ENCODE data around the gene CXXC4.

DNA sequence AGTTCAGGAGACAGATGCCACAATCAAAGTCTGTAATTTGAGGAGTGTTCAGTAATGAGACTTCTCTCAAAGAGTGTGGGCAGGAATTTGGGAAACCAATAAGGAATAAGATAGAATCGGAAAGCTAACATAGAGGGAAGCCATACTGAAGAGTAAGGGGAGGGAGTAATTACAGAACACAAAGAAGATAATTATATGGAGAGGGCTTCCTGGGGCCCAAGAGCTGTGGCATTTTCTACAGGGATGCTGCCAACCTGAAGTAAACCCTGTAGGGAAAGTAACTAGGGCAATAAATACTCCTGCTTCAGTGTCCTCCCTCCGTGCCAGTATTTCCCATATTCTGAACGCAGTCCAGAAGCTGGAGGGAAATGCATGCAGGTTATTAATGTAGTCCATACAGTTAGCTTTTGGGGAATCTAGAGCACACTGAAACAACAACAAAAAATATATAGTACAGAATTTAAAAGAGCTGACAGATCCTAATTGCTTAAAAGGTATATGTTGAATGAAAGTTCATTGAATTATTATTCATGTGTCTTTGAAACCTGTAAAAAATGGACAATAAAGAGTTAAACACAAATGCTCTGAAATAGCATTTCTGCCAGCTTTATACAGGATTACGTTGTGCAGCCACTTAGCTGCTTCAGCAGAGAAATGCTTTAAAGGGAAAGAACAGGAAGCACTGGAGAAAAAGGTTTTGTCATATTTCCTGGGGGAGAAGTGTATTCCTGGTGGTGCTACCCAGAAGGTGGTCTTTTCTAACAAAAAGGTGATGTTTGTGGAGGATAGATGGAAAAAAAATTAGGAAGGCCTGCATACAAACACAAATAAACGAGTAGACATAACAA, 48.0 kb downstream of the CXXC4 start:
- TF ChIP-seq, protein P1, sequence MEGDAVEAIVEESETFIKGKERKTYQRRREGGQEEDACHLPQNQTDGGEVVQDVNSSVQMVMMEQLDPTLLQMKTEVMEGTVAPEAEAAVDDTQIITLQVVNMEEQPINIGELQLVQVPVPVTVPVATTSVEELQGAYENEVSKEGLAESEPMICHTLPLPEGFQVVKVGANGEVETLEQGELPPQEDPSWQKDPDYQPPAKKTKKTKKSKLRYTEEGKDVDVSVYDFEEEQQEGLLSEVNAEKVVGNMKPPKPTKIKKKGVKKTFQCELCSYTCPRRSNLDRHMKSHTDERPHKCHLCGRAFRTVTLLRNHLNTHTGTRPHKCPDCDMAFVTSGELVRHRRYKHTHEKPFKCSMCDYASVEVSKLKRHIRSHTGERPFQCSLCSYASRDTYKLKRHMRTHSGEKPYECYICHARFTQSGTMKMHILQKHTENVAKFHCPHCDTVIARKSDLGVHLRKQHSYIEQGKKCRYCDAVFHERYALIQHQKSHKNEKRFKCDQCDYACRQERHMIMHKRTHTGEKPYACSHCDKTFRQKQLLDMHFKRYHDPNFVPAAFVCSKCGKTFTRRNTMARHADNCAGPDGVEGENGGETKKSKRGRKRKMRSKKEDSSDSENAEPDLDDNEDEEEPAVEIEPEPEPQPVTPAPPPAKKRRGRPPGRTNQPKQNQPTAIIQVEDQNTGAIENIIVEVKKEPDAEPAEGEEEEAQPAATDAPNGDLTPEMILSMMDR (conservative IDR thresholded peaks at IDR 0.05 in 1 of 2, IDR thresholded peaks at IDR 0.05 in 1 of 2; ENCODE audit: extremely low read depth in 1 of 2, insufficient read depth in 1 of 2, low read depth in 1 of 2, low read length in 2 of 2), result no peak
- TF ChIP-seq EZH2 (IDR thresholded peaks at IDR 0.05; ENCODE audit: borderline replicate concordance, low read length), result no peak

Measured in mammary epithelial cell (primary cell).